Liver (tissue), 9 donors: ENCODE measurements around the gene EGF. TPM values are rescaled to one million over a fixed set of nuclear protein-coding genes. Genes with fewer than 3 reads are reported as not detected.

Source experiments
- DNase-seq: peaks from one replicate; pipeline ENCODE4 v3.0.0-alpha.2; 2017; ENCODE audit warnings: low spot score
- H3K27ac ChIP-seq, 2 donors: one replicate each; pipeline ENCODE4 v1.7.0; 2013; ENCODE audit warnings: inconsistent platforms in 2 of 2, low read length in 2 of 2, control low read depth in 1 of 2, low read depth in 1 of 2, mild to moderate bottlenecking in 1 of 2
- H3K27me3 ChIP-seq, 4 donors: one replicate each; pipeline versions ENCODE4 v1.6.1 to v1.7.0; 2013; ENCODE audit warnings: low read length in 3 of 4, inconsistent platforms in 1 of 4, mild to moderate bottlenecking in 1 of 4, moderate library complexity in 1 of 4; ENCODE audit not compliant: control insufficient read depth in 4 of 4, insufficient read depth in 4 of 4
- H3K36me3 ChIP-seq, 4 donors: one replicate each; pipeline versions ENCODE4 v1.6.1 to v1.7.0; 2013; ENCODE audit warnings: low read length in 3 of 4, mild to moderate bottlenecking in 3 of 4, low read depth in 1 of 4, moderate library complexity in 1 of 4; ENCODE audit not compliant: control insufficient read depth in 4 of 4, insufficient read depth in 3 of 4
- H3K4me1 ChIP-seq, 4 donors: one replicate each; pipeline versions ENCODE4 v1.6.1 to v1.7.0; 2013; ENCODE audit warnings: low read length in 3 of 4, mild to moderate bottlenecking in 3 of 4, moderate library complexity in 1 of 4; ENCODE audit not compliant: control insufficient read depth in 4 of 4, insufficient read depth in 4 of 4
- H3K4me3 ChIP-seq, 3 donors: one replicate each; pipeline versions ENCODE4 v1.6.1 to v1.7.0; 2013; ENCODE audit warnings: low read length in 3 of 3, control low read depth in 1 of 3, low read depth in 1 of 3, mild to moderate bottlenecking in 1 of 3
- H3K9ac ChIP-seq, 2 donors: one replicate each; pipeline ENCODE4 v1.7.0; 2013; ENCODE audit warnings: low read length in 2 of 2, mild to moderate bottlenecking in 2 of 2, moderate library complexity in 2 of 2, control low read depth in 1 of 2, low read depth in 1 of 2
- H3K9me3 ChIP-seq, 4 donors: one replicate each; pipeline versions ENCODE4 v1.6.1 to v1.7.0; 2013; ENCODE audit warnings: low read length in 3 of 4; ENCODE audit not compliant: control insufficient read depth in 4 of 4
- EGR1 ChIP-seq, 2 donors: IDR thresholded peaks; 2 replicates each; pipeline ENCODE4 v1.6.1; 2016 to 2018; ENCODE audit warnings: antibody characterized with exemption in 2 of 2, low read depth in 2 of 2
- FOXA1 ChIP-seq: IDR thresholded peaks from 2 replicates; pipeline ENCODE4 v1.6.1; 2016; ENCODE audit warnings: antibody characterized with exemption
- FOXA2 ChIP-seq: IDR thresholded peaks from 2 replicates; pipeline ENCODE4 v1.6.1; 2016; ENCODE audit warnings: antibody characterized with exemption
- GABPA ChIP-seq, 2 donors: IDR thresholded peaks in 1 of 2; conservative IDR thresholded peaks in 1 of 2; 2 replicates each; pipeline ENCODE4 v1.6.1; 2016; ENCODE audit warnings: antibody characterized with exemption in 2 of 2, mild to moderate bottlenecking in 1 of 2, moderate library complexity in 1 of 2
- HNF4A ChIP-seq, 2 donors: conservative IDR thresholded peaks; 2 replicates each; pipeline ENCODE4 v1.6.1; 2016; ENCODE audit warnings: antibody characterized with exemption in 2 of 2, mild to moderate bottlenecking in 2 of 2
- JUND ChIP-seq, 2 donors: IDR thresholded peaks; 2 replicates each; pipeline ENCODE4 v1.6.1; 2016; ENCODE audit warnings: antibody characterized with exemption in 2 of 2
- NR2F2 ChIP-seq: IDR thresholded peaks from 2 replicates; pipeline ENCODE4 v1.6.1; 2016; ENCODE audit warnings: antibody characterized with exemption
- RAD21 ChIP-seq, 2 donors: IDR thresholded peaks; 2 replicates each; pipeline ENCODE4 v1.6.1; 2016; ENCODE audit warnings: antibody characterized with exemption in 2 of 2, mild to moderate bottlenecking in 2 of 2
- RXRA ChIP-seq, 2 donors: IDR thresholded peaks; 2 replicates each; pipeline ENCODE4 v1.6.1; 2017 to 2018; ENCODE audit warnings: antibody characterized with exemption in 2 of 2, mild to moderate bottlenecking in 1 of 2
- SP1 ChIP-seq: IDR thresholded peaks from 2 replicates; pipeline ENCODE4 v1.6.1; 2018; ENCODE audit warnings: antibody characterized with exemption, mild to moderate bottlenecking
- TAF1 ChIP-seq: conservative IDR thresholded peaks from 2 replicates; pipeline ENCODE4 v1.6.1; 2016; ENCODE audit warnings: antibody characterized with exemption, mild to moderate bottlenecking
- YY1 ChIP-seq: IDR thresholded peaks from 2 replicates; pipeline ENCODE4 v1.6.1; 2016; ENCODE audit warnings: antibody characterized with exemption, mild to moderate bottlenecking
- ZBTB33 ChIP-seq: IDR thresholded peaks from 2 replicates; pipeline ENCODE4 v1.6.1; 2016; ENCODE audit warnings: antibody characterized with exemption
- WGBS: extraction: QIAGEN DNeasy Blood & Tissue Kit; methylation state at CpG from one replicate; pipeline ENCODE4 v1.1.7; 2013; 5-methylcytosine and 5-hydroxymethylcytosine counted together
- polyA plus RNA-seq, 2 donors: library from polyadenylated mRNA; stranded (reverse) in 1 of 2; unstranded in 1 of 2; fragments of 200-250 nt in 1 of 2; fragments of >200 nt in 1 of 2; fragmentation: Nextera tagmentation in 1 of 2; extraction: Ambion mirVana in 1 of 2; gene quantifications; one replicate each; pipeline versions ENCODE4 v1.2.1 to v1.2.3, GENCODE V29; 2013 to 2015
- total RNA-seq, 2 donors: library from RNA; depleted of rRNA; stranded (reverse); fragments of >200 nt; gene quantifications; one replicate each; pipeline ENCODE4 v1.2.3, GENCODE V29; 2014
- TF ChIP-seq, protein P1 (sequence below): fragments of 150-350 bp; IDR thresholded peaks from 2 replicates; pipeline ENCODE4 v1.5.1; 2017; ENCODE audit warnings: improper control_type of control experiment, low read depth, low read length; ENCODE audit not compliant: missing input control
- donor health status: healthy.
- donor health status: healthy.
- donor health status: healthy.
- donor health status: healthy.
- donor health status: healthy.

EGF gene
- total and polyA plus RNA-seq, 4 donors, result 0.65 TPM; not detected in 3

- no peak overlapping the region for H3K4me3 ChIP-seq
- peaks cover 0 to 18% (median 9%) of the 10 kb centered on the region in 4 donors for H3K4me1 ChIP-seq
- 95% methylated on average over 2 of the region's 2 CpGs for WGBS
These were observed 31.9 kb downstream of the EGF start for GRCh38 chr4:109944591-109944990.

GRCh38 chr4:109945056-109945455, 32.4 kb downstream of the EGF start:
- Histone ChIP-seq H3K27ac (no peak overlapping the region), H3K27me3 (no peaks in the 10 kb centered on the region), H3K36me3 (no peaks in the 10 kb centered on the region), H3K9ac (no peak overlapping the region), H3K4me1 (peaks cover 0 to 18% (median 9%) of the 10 kb centered on the region in 4 donors), H3K4me3 (no peak overlapping the region), H3K9me3 (no peaks in the 10 kb centered on the region)
- TF ChIP-seq NR2F2 (no peak), FOXA2 (no peak), SP1 (no peak), RAD21 (IDR thresholded peaks at IDR 0.05) (no peak), FOXA1 (no peak), TAF1 (no peak), YY1 (no peak), ZBTB33 (no peak), EGR1 (IDR thresholded peaks at IDR 0.05; ENCODE audit: low read depth in 2 of 2) (no peak), JUND (IDR thresholded peaks at IDR 0.05) (no peak), GABPA (IDR thresholded peaks at IDR 0.05 in 1 of 2, conservative IDR thresholded peaks at IDR 0.05 in 1 of 2) (no peak)
- DNase-seq, result no peak
- WGBS, result 88% methylated on average over 4 of the region's 4 CpGs

More at GRCh38 chr4:109944591-109944990, 31.9 kb downstream of the EGF start:
- no peak overlapping the region for H3K27ac ChIP-seq
- no peaks in the 10 kb centered on the region for H3K36me3 ChIP-seq
- TF ChIP-seq, protein P1, sequence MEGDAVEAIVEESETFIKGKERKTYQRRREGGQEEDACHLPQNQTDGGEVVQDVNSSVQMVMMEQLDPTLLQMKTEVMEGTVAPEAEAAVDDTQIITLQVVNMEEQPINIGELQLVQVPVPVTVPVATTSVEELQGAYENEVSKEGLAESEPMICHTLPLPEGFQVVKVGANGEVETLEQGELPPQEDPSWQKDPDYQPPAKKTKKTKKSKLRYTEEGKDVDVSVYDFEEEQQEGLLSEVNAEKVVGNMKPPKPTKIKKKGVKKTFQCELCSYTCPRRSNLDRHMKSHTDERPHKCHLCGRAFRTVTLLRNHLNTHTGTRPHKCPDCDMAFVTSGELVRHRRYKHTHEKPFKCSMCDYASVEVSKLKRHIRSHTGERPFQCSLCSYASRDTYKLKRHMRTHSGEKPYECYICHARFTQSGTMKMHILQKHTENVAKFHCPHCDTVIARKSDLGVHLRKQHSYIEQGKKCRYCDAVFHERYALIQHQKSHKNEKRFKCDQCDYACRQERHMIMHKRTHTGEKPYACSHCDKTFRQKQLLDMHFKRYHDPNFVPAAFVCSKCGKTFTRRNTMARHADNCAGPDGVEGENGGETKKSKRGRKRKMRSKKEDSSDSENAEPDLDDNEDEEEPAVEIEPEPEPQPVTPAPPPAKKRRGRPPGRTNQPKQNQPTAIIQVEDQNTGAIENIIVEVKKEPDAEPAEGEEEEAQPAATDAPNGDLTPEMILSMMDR, result no peak
- H3K27me3 ChIP-seq, result no peaks in the 10 kb centered on the region
- no peaks in the 10 kb centered on the region for H3K9me3 ChIP-seq
- H3K9ac ChIP-seq, result no peak overlapping the region
- no peak for DNase-seq

GRCh38 chr4:109946120-109946519, 33.4 kb downstream of the EGF start:
- DNase-seq, result no peak
- H3K4me3 ChIP-seq, result no peak overlapping the region
- no peak overlapping the region for H3K27ac ChIP-seq
- no peaks in the 10 kb centered on the region for H3K36me3 ChIP-seq
- WGBS, result 40% methylated on average over 1 of the region's 1 CpG
- peaks cover 0 to 18% (median 9%) of the 10 kb centered on the region in 4 donors for H3K4me1 ChIP-seq
- TF ChIP-seq HNF4A (conservative IDR thresholded peaks at IDR 0.05) (peak; percentile 51 to 81), JUND (IDR thresholded peaks at IDR 0.05) (peak in 1 of 2 donors; percentile 21), RXRA (IDR thresholded peaks at IDR 0.05) (peak in 1 of 2 donors; percentile 29), FOXA2 (no peak)
- H3K27me3 ChIP-seq, result no peaks in the 10 kb centered on the region
- H3K9ac ChIP-seq, result no peak overlapping the region
- H3K9me3 ChIP-seq, result no peaks in the 10 kb centered on the region
